Measurements from ENCODE around the gene DYNC1I2.

GRCh38 chr2:171785450-171785849, 98.2 kb downstream of the DYNC1I2 start:
- TF ChIP-seq, protein P1, sequence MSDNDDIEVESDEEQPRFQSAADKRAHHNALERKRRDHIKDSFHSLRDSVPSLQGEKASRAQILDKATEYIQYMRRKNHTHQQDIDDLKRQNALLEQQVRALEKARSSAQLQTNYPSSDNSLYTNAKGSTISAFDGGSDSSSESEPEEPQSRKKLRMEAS (IDR thresholded peaks at IDR 0.05), result no peak
- TF ChIP-seq, protein P2, sequence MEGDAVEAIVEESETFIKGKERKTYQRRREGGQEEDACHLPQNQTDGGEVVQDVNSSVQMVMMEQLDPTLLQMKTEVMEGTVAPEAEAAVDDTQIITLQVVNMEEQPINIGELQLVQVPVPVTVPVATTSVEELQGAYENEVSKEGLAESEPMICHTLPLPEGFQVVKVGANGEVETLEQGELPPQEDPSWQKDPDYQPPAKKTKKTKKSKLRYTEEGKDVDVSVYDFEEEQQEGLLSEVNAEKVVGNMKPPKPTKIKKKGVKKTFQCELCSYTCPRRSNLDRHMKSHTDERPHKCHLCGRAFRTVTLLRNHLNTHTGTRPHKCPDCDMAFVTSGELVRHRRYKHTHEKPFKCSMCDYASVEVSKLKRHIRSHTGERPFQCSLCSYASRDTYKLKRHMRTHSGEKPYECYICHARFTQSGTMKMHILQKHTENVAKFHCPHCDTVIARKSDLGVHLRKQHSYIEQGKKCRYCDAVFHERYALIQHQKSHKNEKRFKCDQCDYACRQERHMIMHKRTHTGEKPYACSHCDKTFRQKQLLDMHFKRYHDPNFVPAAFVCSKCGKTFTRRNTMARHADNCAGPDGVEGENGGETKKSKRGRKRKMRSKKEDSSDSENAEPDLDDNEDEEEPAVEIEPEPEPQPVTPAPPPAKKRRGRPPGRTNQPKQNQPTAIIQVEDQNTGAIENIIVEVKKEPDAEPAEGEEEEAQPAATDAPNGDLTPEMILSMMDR (IDR thresholded peaks at IDR 0.05 in 2 of 3, conservative IDR thresholded peaks at IDR 0.05 in 1 of 3; ENCODE audit: borderline replicate concordance in 1 of 3, insufficient read depth in 1 of 3, low read depth in 2 of 3, low read length in 2 of 3), result no peak
- TF ChIP-seq RAD21 (IDR thresholded peaks at IDR 0.05; ENCODE audit: low read depth) (no peak), EGR1 (IDR thresholded peaks at IDR 0.05; ENCODE audit: low read depth) (no peak), EZH2phosphoT487 (IDR thresholded peaks at IDR 0.05; ENCODE audit: borderline replicate concordance) (no peak), POLR2A (IDR thresholded peaks at IDR 0.05; ENCODE audit: borderline replicate concordance, extremely low read depth, insufficient read depth, insufficient read length) (no peak), EZH2 (IDR thresholded peaks at IDR 0.05) (no peak), POLR2AphosphoS5 (IDR thresholded peaks at IDR 0.05; ENCODE audit: low read depth, low read length) (no peak), YY1 (IDR thresholded peaks at IDR 0.05; ENCODE audit: extremely low read depth, insufficient replicate concordance, low read depth, low read length) (no peak), TCF7L2 (IDR thresholded peaks at IDR 0.05; ENCODE audit: borderline replicate concordance, extremely low read depth, insufficient read depth, insufficient read length) (no peak), JUND (IDR thresholded peaks at IDR 0.05) (no peak), SRF (IDR thresholded peaks at IDR 0.05; ENCODE audit: low read depth) (no peak)
- TF ChIP-seq, protein P3, sequence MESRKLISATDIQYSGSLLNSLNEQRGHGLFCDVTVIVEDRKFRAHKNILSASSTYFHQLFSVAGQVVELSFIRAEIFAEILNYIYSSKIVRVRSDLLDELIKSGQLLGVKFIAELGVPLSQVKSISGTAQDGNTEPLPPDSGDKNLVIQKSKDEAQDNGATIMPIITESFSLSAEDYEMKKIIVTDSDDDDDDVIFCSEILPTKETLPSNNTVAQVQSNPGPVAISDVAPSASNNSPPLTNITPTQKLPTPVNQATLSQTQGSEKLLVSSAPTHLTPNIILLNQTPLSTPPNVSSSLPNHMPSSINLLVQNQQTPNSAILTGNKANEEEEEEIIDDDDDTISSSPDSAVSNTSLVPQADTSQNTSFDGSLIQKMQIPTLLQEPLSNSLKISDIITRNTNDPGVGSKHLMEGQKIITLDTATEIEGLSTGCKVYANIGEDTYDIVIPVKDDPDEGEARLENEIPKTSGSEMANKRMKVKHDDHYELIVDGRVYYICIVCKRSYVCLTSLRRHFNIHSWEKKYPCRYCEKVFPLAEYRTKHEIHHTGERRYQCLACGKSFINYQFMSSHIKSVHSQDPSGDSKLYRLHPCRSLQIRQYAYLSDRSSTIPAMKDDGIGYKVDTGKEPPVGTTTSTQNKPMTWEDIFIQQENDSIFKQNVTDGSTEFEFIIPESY (IDR thresholded peaks at IDR 0.05; ENCODE audit: extremely low read depth, insufficient replicate concordance, low read length), result no peak
